Body of pancreas (tissue), 4 donors: Measurements from ENCODE around the gene LRRC56. TPM values are rescaled to one million over a fixed set of nuclear protein-coding genes. Genes with fewer than 3 reads are reported as not detected.
A peak's percentile ranks its signal among the peaks of the same experiment; 100 is the strongest.

Source experiments
- ATAC-seq: fragments of 150-250 bp; one replicate; pipeline ENCODE4 v1.9.1; 2016
- DNase-seq, 4 donors: peaks; one replicate each; pipeline ENCODE4 v3.0.0-alpha.2; 2019
- H3K27ac ChIP-seq, 4 donors: fragments of 200-600 bp; sonication (generic); 1 replicate in 3 of 4; 2 replicates in 1 of 4; pipeline versions ENCODE4 v1.5.1 to v1.6.1; 2016 to 2019; ENCODE audit warnings: mild to moderate bottlenecking in 1 of 4, mixed read lengths in 1 of 4, moderate library complexity in 1 of 4
- H3K27me3 ChIP-seq, 2 donors: fragments of 200-600 bp; sonication (generic); one replicate each; pipeline ENCODE4 v1.6.0; 2016; ENCODE audit warnings: mild to moderate bottlenecking in 1 of 2
- H3K36me3 ChIP-seq, 2 donors: fragments of 200-600 bp; sonication (generic); replicated peaks in 1 of 2; 2 replicates each; pipeline ENCODE4 v1.5.1; 2016; ENCODE audit warnings: low read depth in 2 of 2; ENCODE audit not compliant: insufficient read depth in 1 of 2
- H3K4me1 ChIP-seq: fragments of 200-600 bp; sonication (generic); one replicate; pipeline ENCODE4 v1.6.0; 2016
- H3K4me3 ChIP-seq, 2 donors: fragments of 200-600 bp; sonication (generic); 1 replicate in 1 of 2; 2 replicates in 1 of 2; pipeline ENCODE4 v1.5.1; 2016 to 2019
- H3K9me3 ChIP-seq, 3 donors: fragments of 200-600 bp; sonication (generic); 1 replicate in 2 of 3; 2 replicates in 1 of 3; pipeline ENCODE4 v1.5.1; 2016
- CTCF ChIP-seq, 7 experiments: fragments of 450-650 bp in 4 of 7; fragments of 200-600 bp in 3 of 7; sonication (generic) in 3 of 7; IDR thresholded peaks; one replicate each; pipeline ENCODE4 v1.5.1; 2016 to 2019; ENCODE audit warnings: antibody characterized with exemption in 7 of 7
- POLR2A ChIP-seq, 3 donors: fragments of 450-650 bp; IDR thresholded peaks; one replicate each; pipeline ENCODE4 v1.6.1; 2016; ENCODE audit warnings: antibody characterized with exemption in 3 of 3, mild to moderate bottlenecking in 2 of 3
- WGBS, 2 donors: methylation state at CpG; one replicate each; pipeline ENCODE4 v1.1.5; 2017; 5-methylcytosine and 5-hydroxymethylcytosine counted together
- intact Hi-C: fragments of 100-400 bp; cut with DNase I; formaldehyde crosslinking; loops from one replicate; pipeline ENCODE4 v1.15.1; 2023
- total RNA-seq, 2 donors: library from RNA; depleted of rRNA; stranded (reverse); fragments of >200 nt; gene quantifications; one replicate each; pipeline ENCODE4 v1.1.0, GENCODE V29; 2016

The LRRC56 gene
- total RNA-seq, 2 donors from 2014 or later, result 1.6 to 2.3 TPM

- intact Hi-C loops, result no loop called here
Observed at GRCh38 chr11:575996-576768, 38.9 kb downstream of the LRRC56 start, which contains the start of gene PHRF1. Gene PHRF1, plus strand, starts transcription at chr11:576470. Its CDS starts 5,043 bp downstream, at chr11:581513.

DNA sequence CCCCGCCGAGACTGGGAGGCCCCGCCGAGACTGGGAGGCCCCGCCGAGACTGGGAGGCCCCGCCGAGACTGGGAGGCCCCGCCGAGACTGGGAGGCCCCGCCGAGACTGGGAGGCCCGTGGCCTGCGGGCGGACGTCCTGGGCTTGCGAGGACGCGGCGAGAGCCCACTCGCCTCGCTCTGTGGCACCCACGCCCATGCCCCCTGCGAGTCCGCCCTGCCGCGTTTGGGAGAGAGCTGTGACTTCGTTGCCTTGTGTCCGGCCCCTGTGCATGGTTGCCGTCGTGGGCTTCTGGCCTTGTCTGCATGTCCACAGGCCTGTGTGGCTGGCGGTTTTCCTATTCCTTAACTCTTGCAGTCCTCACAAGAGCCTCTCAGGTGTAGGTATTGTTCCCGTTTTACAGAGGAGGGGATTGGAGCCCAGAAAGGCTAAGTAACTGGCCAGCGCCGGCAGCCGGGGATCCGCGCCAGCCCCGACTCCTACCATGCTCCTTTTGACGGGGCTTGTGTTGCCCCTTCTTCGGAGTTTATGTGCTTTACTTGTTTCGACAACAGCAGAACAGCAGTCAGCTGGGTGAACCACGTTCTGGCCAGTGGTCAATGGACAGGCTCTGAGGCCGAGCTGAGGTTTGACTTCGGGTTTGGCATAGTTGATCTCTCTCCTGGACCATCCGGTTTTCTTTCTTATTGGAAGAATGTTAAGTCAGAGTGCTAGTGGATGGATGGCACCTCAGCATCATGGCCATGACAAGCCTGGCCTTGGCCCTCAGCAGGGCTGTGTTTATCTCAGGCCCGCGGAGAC is 39.7 kb downstream of the LRRC56 start:
- ATAC-seq, result no peak

More at GRCh38 chr11:575996-576768, 38.9 kb downstream of the LRRC56 start, which contains the start of gene PHRF1:
- ATAC-seq, result peak; percentile 92
- WGBS, 2 donors, result 0% methylated on average over 3 to 87 of the region's 99 CpGs
- H3K4me1 ChIP-seq, result peaks cover 54% of the 10 kb centered on the region
- no peaks in the 10 kb centered on the region for H3K9me3 ChIP-seq
- DNase-seq, result peak; percentile 97 to 99 (median 98)
- no peaks in the 10 kb centered on the region for H3K36me3 ChIP-seq
- no peaks in the 10 kb centered on the region for H3K27me3 ChIP-seq
- peak within 1 kb of the TSS; percentile 56 to 74 for H3K4me3 ChIP-seq
- TF ChIP-seq POLR2A (IDR thresholded peaks at IDR 0.05) (peak; percentile 56 to 79 (median 74)), CTCF (IDR thresholded peaks at IDR 0.05) (peak in 2 of 7 experiments; percentile 14 to 16)
- H3K27ac ChIP-seq, result peak within 1 kb of the TSS; percentile 97 to 99 (median 98)

DNA sequence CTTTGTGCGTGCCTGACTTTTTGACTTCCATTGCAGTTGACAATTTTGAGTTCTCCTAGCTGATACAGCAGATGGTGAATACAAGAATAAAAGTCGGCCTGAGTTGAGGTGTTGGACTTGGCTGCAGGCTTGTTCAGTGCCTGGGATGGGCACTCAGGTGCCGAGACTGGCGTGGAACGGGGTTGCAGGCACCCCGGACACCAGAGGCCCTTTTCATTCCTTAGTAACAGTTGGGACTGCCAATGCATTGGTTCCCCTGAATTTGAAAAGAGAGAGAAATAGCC is 40.2 kb downstream of the LRRC56 start:
- ATAC-seq, result no peak
- H3K27ac ChIP-seq, result peak overlapping the region in 3 of 4 donors; percentile 57 to 99 (median 97)
- DNase-seq, result no peak
- H3K4me3 ChIP-seq, result peak overlapping the region in 1 of 2 donors; percentile 74
- H3K9me3 ChIP-seq, result no peaks in the 10 kb centered on the region
- H3K36me3 ChIP-seq, result peaks cover 2 to 5% of the 10 kb centered on the region in 2 donors
- H3K4me1 ChIP-seq, result peaks cover 61% of the 10 kb centered on the region
- WGBS, 2 donors, result 25 to 30% methylated on average over 6 of the region's 6 CpGs
- TF ChIP-seq POLR2A (IDR thresholded peaks at IDR 0.05), result no peak
- TF ChIP-seq CTCF (IDR thresholded peaks at IDR 0.05), result no peak
- intact Hi-C loops, result no loop called here
- H3K27me3 ChIP-seq, result no peaks in the 10 kb centered on the region

More for the DNA sequence above, 39.7 kb downstream of the LRRC56 start:
- DNase-seq, result peak in 1 of 4 donors; percentile 21
- TF ChIP-seq POLR2A (IDR thresholded peaks at IDR 0.05) (no peak), CTCF (IDR thresholded peaks at IDR 0.05) (no peak)
- intact Hi-C loops, result no loop called here
- no peaks in the 10 kb centered on the region for H3K9me3 ChIP-seq
- H3K4me3 ChIP-seq, result peak overlapping the region; percentile 50 to 74
- WGBS, 2 donors, result 1 to 2% methylated on average over 15 to 25 of the region's 48 CpGs
- peaks cover 0 to 2% of the 10 kb centered on the region in 2 donors for H3K36me3 ChIP-seq
- H3K27ac ChIP-seq, result peak overlapping the region in 3 of 4 donors; percentile 57 to 99 (median 97)
- no peaks in the 10 kb centered on the region for H3K27me3 ChIP-seq
- peaks cover 61% of the 10 kb centered on the region for H3K4me1 ChIP-seq

DNA sequence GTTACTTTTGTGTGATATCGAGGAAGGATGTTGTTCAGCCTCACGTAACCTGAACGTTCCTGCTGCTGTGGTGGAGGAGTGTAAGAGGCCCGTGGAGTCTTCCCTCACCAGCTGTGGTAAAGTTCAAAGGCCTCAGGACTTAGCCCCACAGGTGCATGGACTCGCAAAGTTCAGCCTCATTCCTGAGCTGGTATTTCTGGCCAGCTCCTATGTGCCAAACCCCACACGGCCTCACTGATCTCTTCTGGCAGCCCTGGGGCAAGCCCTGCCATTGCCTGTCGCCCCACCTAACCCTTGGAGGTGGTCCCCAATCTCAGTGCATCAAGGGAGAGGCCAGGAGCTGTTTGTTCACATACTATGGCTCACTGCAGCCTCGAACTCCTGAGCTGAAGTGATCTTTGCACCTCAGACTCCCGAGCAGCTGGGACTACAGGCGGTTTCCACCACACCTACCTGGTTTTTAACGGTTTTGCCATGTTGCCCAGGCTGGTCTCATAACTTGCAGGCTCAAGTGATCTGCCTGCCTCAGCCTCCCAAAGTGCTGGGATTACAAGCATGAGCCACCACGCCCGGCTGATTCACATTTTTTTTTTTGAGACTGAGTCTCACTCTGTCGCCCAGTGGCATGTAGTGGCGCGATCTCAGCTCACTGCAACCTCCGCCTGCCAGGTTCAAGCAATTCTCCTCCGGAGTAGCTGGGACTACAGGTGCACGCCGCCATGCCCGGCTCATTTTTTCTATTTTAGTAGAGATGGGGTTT is 41.1 kb downstream of the LRRC56 start:
- no peaks in the 10 kb centered on the region for H3K9me3 ChIP-seq
- H3K4me3 ChIP-seq, result no peak overlapping the region
- peaks cover 2 to 5% of the 10 kb centered on the region in 2 donors for H3K36me3 ChIP-seq
- peak overlapping the region in 1 of 4 donors; percentile 13 for H3K27ac ChIP-seq
- ATAC-seq, result no peak
- no peak for DNase-seq
- H3K4me1 ChIP-seq, result peaks cover 61% of the 10 kb centered on the region
- H3K27me3 ChIP-seq, result no peaks in the 10 kb centered on the region
- TF ChIP-seq POLR2A (IDR thresholded peaks at IDR 0.05) (no peak), CTCF (IDR thresholded peaks at IDR 0.05) (no peak)
- WGBS, 2 donors, result 57 to 67% methylated on average over 16 to 21 of the region's 21 CpGs
- intact Hi-C loops, result no loop called here
